Common myeloid progenitor, CD34-positive (primary cell): ENCODE results near the gene PRDM15.

Source experiments
- CTCF ChIA-PET: fragments of 350-600 bp; sonication (Branson Sonifier 250); formaldehyde crosslinking; loops from one replicate; lab custom pipeline; 2021; ENCODE audit warnings: antibody characterized with exemption; lab: Charles Lee
- POLR2A ChIA-PET: fragments of 350-600 bp; sonication (Branson Sonifier 250); formaldehyde crosslinking; loops from one replicate; lab custom pipeline; 2021; ENCODE audit warnings: antibody characterized with exemption; lab: Charles Lee
- DNase-seq, 3 donors: peaks; one replicate each; pipeline versions ENCODE4 v3.0.0 to v3.0.0-alpha.2; 2013
- H3K27ac ChIP-seq, 2 experiments: 1 replicate in 1 of 2; 2 replicates in 1 of 2; pipeline ENCODE4 v1.7.0; 2013; ENCODE audit warnings: inconsistent platforms in 2 of 2, low read length in 2 of 2, mild to moderate bottlenecking in 2 of 2, low read depth in 1 of 2, moderate library complexity in 1 of 2; ENCODE audit not compliant: severe bottlenecking in 2 of 2, insufficient read depth in 1 of 2, poor library complexity in 1 of 2
- H3K27me3 ChIP-seq, 5 experiments: replicated peaks in 2 of 5; 1 replicate in 3 of 5; 2 replicates in 2 of 5; pipeline versions ENCODE4 v1.6.1 to v1.7.0; 2013; ENCODE audit warnings: low read length in 4 of 5, mild to moderate bottlenecking in 2 of 5, moderate library complexity in 2 of 5, inconsistent platforms in 1 of 5; ENCODE audit not compliant: insufficient read depth in 5 of 5, control insufficient read depth in 4 of 5
- H3K36me3 ChIP-seq, 4 experiments: 1 replicate in 2 of 4; 2 replicates in 2 of 4; pipeline versions ENCODE4 v1.6.1 to v1.7.0; 2013; ENCODE audit warnings: low read length in 3 of 4, control low read depth in 1 of 4, mild to moderate bottlenecking in 1 of 4; ENCODE audit not compliant: control insufficient read depth in 4 of 4, insufficient read depth in 4 of 4
- H3K4me1 ChIP-seq, 4 experiments: 1 replicate in 3 of 4; 2 replicates in 1 of 4; pipeline versions ENCODE4 v1.6.1 to v1.7.1; 2013; ENCODE audit warnings: low read length in 3 of 4, mild to moderate bottlenecking in 3 of 4, control low read depth in 1 of 4, inconsistent platforms in 1 of 4, moderate library complexity in 1 of 4; ENCODE audit not compliant: control insufficient read depth in 4 of 4, insufficient read depth in 4 of 4; ENCODE audit errors: control extremely low read depth in 1 of 4
- H3K4me3 ChIP-seq, 7 experiments: 1 replicate in 4 of 7; 2 replicates in 3 of 7; pipeline versions ENCODE4 v1.5.1 to v1.7.0; 2013; ENCODE audit warnings: mild to moderate bottlenecking in 7 of 7, low read length in 6 of 7, moderate library complexity in 6 of 7, inconsistent platforms in 2 of 7, low read depth in 2 of 7, control low read depth in 1 of 7; ENCODE audit not compliant: insufficient read depth in 4 of 7, control insufficient read depth in 1 of 7; ENCODE audit errors: extremely low read depth in 1 of 7
- H3K9me3 ChIP-seq, 5 experiments: 1 replicate in 4 of 5; 2 replicates in 1 of 5; pipeline versions ENCODE4 v1.6.1 to v1.7.1; 2013; ENCODE audit warnings: low read length in 4 of 5, mild to moderate bottlenecking in 2 of 5, inconsistent platforms in 1 of 5, low read depth in 1 of 5, moderate library complexity in 1 of 5; ENCODE audit not compliant: control insufficient read depth in 4 of 5, insufficient read depth in 2 of 5; ENCODE audit errors: control extremely low read depth in 1 of 5
- WGBS: methylation state at CpG from one replicate; pipeline ENCODE4 v1.1.5; 2013; ENCODE audit not compliant: insufficient coverage; 5-methylcytosine and 5-hydroxymethylcytosine counted together

PRDM15 gene

DNA sequence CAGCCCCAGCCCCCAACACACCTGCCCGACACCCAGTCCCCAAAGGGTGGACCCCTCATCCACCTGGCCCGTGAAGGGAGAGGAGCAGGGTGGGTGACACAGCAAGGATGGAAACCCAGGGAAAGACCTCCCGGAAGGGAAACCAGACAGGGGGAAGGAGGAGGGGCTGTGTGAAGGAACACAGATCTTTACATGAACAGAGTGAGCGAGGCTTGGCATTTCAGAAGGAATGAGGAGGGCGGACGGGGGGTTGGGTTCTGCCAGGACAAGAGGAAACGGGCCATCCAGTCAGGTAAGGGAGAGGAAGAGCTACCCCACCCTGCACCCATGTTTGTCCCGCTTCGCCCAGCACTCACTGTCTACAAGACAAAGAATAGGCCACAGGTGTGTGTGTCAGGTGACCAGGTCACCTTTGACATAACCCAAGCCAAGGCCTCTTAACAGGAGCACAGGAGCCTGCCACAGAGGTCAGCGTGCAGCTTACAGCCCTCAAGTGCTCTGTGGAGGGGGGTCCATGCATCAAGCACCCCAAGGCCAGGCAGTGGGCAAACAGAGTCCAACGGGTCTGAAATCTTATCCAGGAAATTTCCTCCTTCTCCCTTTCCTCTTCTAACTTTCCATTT is 18.0 kb upstream of the PRDM15 start:
- ChIA-PET CTCF (interaction anchor here (0.9 to 2.0 kb wide), 3 partner anchors 11 to 32 kb away, joined by 3 to 9 read pairs (median 4); no protein-coding TSS in a partner anchor), POLR2A (no interaction called here)
- no peaks in the 10 kb centered on the region for H3K9me3 ChIP-seq
- H3K4me1 ChIP-seq, result peaks cover 12 to 50% (median 37%) of the 10 kb centered on the region in 4 experiments
- H3K4me3 ChIP-seq, result no peak overlapping the region
- 94% methylated on average over 6 of the region's 11 CpGs for WGBS
- no peak for DNase-seq
- no peaks in the 10 kb centered on the region for H3K27me3 ChIP-seq
- peaks cover 6 to 70% (median 25%) of the 10 kb centered on the region in 4 experiments for H3K36me3 ChIP-seq
- H3K27ac ChIP-seq, result no peak overlapping the region

DNA sequence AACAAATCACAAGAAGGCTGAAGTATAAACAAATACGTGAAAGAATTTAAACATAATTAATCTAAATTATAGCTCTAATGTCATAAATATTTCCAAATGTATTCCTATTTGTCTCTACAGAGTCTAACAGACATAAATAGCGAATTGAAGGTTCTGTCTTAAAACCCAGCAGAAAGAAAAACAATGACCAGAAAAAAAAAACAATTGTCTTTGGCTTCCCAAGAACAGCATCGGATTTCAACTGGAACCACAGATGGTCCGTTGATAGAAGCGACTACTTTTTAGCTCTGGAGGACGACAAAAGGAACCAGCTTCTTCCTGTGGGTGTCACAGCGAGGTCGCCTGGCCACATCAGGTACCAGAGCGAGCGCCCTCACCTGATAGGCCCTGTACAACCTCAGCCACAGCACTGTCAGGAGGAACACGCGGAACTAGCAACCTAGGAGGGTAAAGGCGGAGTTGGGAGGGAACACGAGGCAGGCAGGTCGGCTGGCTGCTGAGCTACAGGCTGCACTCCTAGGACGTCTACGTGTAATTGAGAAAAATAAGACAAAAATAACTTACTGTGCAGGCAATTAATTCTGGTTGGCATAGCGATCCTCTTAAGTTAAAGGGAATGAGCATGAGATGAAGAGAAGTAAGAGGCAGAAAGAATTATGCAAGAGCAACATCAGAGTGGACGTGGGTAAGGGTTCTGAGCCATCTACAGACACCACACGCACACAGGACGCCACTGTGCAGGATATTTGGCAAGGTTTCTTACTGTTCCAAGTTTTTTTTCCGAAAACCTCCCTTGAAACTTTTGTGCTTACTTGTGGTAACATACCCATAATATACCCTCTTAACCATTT is 16.7 kb upstream of the PRDM15 start:
- Histone ChIP-seq H3K9me3 (no peaks in the 10 kb centered on the region), H3K4me3 (peak overlapping the region in 2 of 7 experiments; percentile 6 to 22), H3K36me3 (peaks cover 0 to 69% (median 17%) of the 10 kb centered on the region in 4 experiments), H3K4me1 (peaks cover 12 to 50% (median 37%) of the 10 kb centered on the region in 4 experiments), H3K27me3 (no peaks in the 10 kb centered on the region), H3K27ac (peak overlapping the region in 1 of 2 experiments; percentile 14)
- peak; percentile 40 to 92 (median 89) for DNase-seq
- CTCF ChIA-PET, result interaction anchor here (0.8 to 2.3 kb wide), 12 partner anchors 11 to 222 kb away, joined by 3 to 16 read pairs (median 4); partner anchors contain the start of gene PRDM15
- POLR2A ChIA-PET, result interaction anchor here (0.6 to 1.3 kb wide), 8 partner anchors 10 to 590 kb away, joined by 3 to 9 read pairs (median 4); partner anchors contain the start of gene PRDM15
- WGBS, result 21% methylated on average over 16 of the region's 22 CpGs

DNA sequence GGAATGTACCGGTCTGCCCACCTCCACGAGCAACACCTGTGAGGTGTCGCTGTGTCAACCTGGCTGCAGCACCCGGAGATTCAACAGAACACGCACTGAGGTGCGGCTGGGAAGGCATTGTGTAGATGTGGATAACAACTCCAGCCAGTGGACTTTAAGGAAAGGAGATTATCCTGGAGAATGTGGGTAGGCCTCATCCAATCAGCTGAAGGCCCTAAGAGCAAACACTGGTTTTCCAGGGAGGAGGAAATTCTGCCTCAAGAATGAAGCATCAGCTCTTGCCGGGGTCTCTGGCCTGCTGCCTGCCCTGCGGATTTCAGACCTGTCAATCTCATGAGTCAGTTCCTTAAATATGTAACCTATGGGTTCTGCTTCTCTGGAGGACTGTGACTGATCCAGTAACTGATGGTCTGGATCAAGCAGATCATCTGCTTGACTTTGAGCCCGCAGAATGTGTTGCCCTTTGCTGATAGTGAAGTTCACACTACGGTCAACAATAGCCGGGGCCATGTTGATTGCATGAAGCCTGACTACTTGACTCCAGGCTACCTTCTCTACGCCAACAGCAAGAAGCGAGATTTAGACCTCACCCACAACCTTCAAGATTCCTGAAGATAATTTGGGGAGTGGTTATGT is 15.9 kb upstream of the PRDM15 start:
- Histone ChIP-seq H3K36me3 (peaks cover 0 to 70% (median 17%) of the 10 kb centered on the region in 4 experiments), H3K27ac (peak overlapping the region in 1 of 2 experiments; percentile 14), H3K9me3 (no peaks in the 10 kb centered on the region), H3K4me1 (peaks cover 12 to 50% (median 37%) of the 10 kb centered on the region in 4 experiments), H3K27me3 (no peaks in the 10 kb centered on the region), H3K4me3 (peak overlapping the region in 3 of 7 experiments; percentile 6 to 22 (median 7))
- DNase-seq, result peak; percentile 46 to 87 (median 79)
- CTCF ChIA-PET, result interaction anchor here (0.8 to 2.3 kb wide), 11 partner anchors 10 to 223 kb away, joined by 3 to 16 read pairs (median 4); partner anchors contain the start of gene PRDM15
- WGBS, result 68% methylated on average over 6 of the region's 13 CpGs
- POLR2A ChIA-PET, result interaction anchor here (0.9 to 1.3 kb wide), 5 partner anchors 10 to 223 kb away, joined by 3 to 9 read pairs (median 5); partner anchors contain the start of gene PRDM15

DNA sequence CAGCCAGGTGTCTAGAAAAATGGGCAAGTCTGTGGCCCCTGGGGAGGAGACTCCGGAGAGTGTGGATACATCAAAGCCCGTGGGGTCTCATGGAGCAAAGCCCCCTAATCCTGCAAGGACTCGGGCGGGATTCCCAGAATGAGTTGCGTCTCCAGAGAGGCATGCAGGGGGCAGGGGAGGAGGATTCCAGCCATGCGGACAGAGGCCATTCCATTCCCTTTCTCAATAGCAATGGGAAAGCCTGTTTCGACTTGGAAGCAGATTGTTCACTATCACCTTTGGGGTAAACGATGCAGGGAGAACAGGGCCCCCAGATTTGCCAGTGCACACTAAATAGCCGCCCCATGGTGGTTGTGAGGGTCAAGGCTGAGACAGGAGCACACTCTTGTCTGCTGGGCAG is 15.4 kb upstream of the PRDM15 start:
- H3K27ac ChIP-seq, result peak overlapping the region in 1 of 2 experiments; percentile 14
- H3K27me3 ChIP-seq, result no peaks in the 10 kb centered on the region
- WGBS, result 100% methylated on average over 6 of the region's 9 CpGs
- ChIA-PET POLR2A (interaction anchor here (1.2 to 1.3 kb wide), 2 partner anchors 9 to 15 kb away, joined by 5 to 7 read pairs; partner anchors contain the start of gene PRDM15), CTCF (interaction anchor here (1.0 to 2.3 kb wide), 5 partner anchors 9 to 35 kb away, joined by 3 to 16 read pairs (median 5); no protein-coding TSS in a partner anchor)
- H3K9me3 ChIP-seq, result no peaks in the 10 kb centered on the region
- peaks cover 12 to 46% (median 35%) of the 10 kb centered on the region in 4 experiments for H3K4me1 ChIP-seq
- no peak overlapping the region for H3K4me3 ChIP-seq
- peaks cover 0 to 67% (median 17%) of the 10 kb centered on the region in 4 experiments for H3K36me3 ChIP-seq
- DNase-seq, result no peak

DNA sequence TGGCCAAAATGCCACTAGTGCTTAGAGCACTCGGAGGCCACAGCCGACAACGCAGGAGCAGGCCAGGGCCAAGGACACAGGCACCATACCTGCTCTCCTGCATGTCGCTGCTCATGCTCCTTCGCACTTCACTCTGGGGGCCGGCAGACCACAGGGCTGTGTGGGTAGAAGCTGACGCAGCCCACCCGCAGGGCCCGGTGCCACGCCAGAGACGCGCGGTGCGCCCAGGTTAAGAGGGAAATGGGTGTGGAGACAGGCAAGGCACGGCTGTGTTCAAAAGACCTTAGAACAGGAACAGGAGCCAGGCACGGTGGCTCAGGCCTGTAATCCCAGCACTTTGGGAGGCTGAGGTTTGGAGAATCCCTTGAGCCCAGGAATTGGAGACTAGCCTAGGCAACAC is 13.6 kb upstream of the PRDM15 start:
- CTCF ChIA-PET, result interaction anchor here (1.2 to 1.3 kb wide), 2 partner anchors 15 to 224 kb away, joined by 3 read pairs; no protein-coding TSS in a partner anchor
- 88% methylated on average over 14 of the region's 16 CpGs for WGBS

DNA sequence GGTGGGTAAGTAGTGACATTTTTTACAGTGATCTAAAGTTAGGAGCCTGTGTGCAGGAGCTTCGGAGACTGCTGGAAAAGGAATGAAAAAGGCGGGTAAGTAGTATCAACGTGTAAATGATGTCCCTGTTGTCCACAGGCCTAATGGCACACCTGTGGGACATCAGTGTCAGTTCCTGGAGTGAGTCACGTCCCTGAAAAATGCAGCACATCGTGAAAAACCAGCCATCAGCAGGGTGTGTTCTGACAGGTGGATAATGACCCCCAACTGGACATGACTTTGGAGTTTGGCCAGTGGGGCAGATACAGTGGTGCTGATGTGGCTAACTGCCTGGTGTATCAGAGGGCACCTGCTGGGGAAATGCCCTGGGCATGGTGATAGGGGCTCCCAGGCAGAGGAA is 12.0 kb upstream of the PRDM15 start:
- Histone ChIP-seq H3K27me3 (no peaks in the 10 kb centered on the region), H3K36me3 (peaks cover 11 to 61% (median 20%) of the 10 kb centered on the region in 4 experiments), H3K27ac (no peak overlapping the region), H3K4me3 (no peak overlapping the region), H3K9me3 (no peaks in the 10 kb centered on the region), H3K4me1 (peaks cover 15 to 28% (median 25%) of the 10 kb centered on the region in 4 experiments)
- WGBS, result 95% methylated on average over 5 of the region's 5 CpGs
- CTCF ChIA-PET, result interaction anchor here (1.2 kb wide), 1 partner anchor 11 kb away, joined by 3 read pairs; no protein-coding TSS in a partner anchor
- POLR2A ChIA-PET, result no interaction called here
- DNase-seq, result no peak

More for the DNA sequence above, 13.6 kb upstream of the PRDM15 start:
- Histone ChIP-seq H3K27me3 (no peaks in the 10 kb centered on the region), H3K27ac (no peak overlapping the region), H3K4me1 (peaks cover 12 to 35% (median 29%) of the 10 kb centered on the region in 4 experiments), H3K9me3 (no peaks in the 10 kb centered on the region), H3K4me3 (no peak overlapping the region), H3K36me3 (peaks cover 10 to 69% (median 21%) of the 10 kb centered on the region in 4 experiments)
- POLR2A ChIA-PET, result no interaction called here
- DNase-seq, result no peak
